Neural cell (in vitro differentiated cells): Measurements from ENCODE around the gene CD4. TPM values are rescaled to one million over a fixed set of nuclear protein-coding genes. Genes with fewer than 3 reads are reported as not detected.

Source experiments
- H2AFZ ChIP-seq: fragments of 200-600, 300-800 bp; sonication (generic), shearing (Covaris generic); 2 replicates; pipeline ENCODE4 v1.6.0; 2014; ENCODE audit warnings: low read depth, mild to moderate bottlenecking, antibody characterized with exemption, low read length, moderate library complexity
- H3F3A ChIP-seq: fragments of 200-600 bp; shearing (Covaris generic); 2 replicates; pipeline ENCODE4 v1.6.1; 2016; ENCODE audit warnings: mild to moderate bottlenecking, moderate library complexity, mixed read lengths, antibody characterized with exemption, low read length; ENCODE audit not compliant: insufficient read depth, poor library complexity, severe bottlenecking
- H3K27ac ChIP-seq: fragments of 200-600, 300-800 bp; sonication (generic), shearing (Covaris generic); 2 replicates; pipeline ENCODE4 v1.5.1; 2014; ENCODE audit warnings: mild to moderate bottlenecking, low read length, moderate library complexity
- H3K27me3 ChIP-seq: fragments of 300-800, 200-600 bp; sonication (generic), shearing (Covaris generic); 2 replicates; pipeline ENCODE4 v1.6.0; 2014; ENCODE audit warnings: mild to moderate bottlenecking, low read depth, low read length, moderate library complexity; ENCODE audit not compliant: insufficient read depth
- H3K36me3 ChIP-seq: fragments of 300-800, 200-600 bp; sonication (generic), shearing (Covaris generic); 2 replicates; pipeline ENCODE4 v1.5.1; 2014; ENCODE audit warnings: mild to moderate bottlenecking, antibody characterized with exemption, low read length, moderate library complexity; ENCODE audit not compliant: insufficient read depth
- H3K4me2 ChIP-seq: fragments of 300-800, 200-600 bp; sonication (generic), shearing (Covaris generic); 2 replicates; pipeline ENCODE4 v1.6.0; 2014; ENCODE audit warnings: mild to moderate bottlenecking, low read length
- H3K4me3 ChIP-seq: fragments of 300-800, 200-600 bp; sonication (generic), shearing (Covaris generic); 2 replicates; pipeline ENCODE4 v1.5.1; 2014; ENCODE audit warnings: mild to moderate bottlenecking, low read length, moderate library complexity
- H3K79me2 ChIP-seq: fragments of 200-600 bp; shearing (Covaris generic); replicated peaks from 2 replicates; pipeline ENCODE4 v1.6.0; 2014; ENCODE audit warnings: mild to moderate bottlenecking, low read length, moderate library complexity; ENCODE audit not compliant: insufficient read depth
- H3K9ac ChIP-seq: fragments of 300-800, 200-600 bp; sonication (generic), shearing (Covaris generic); 2 replicates; pipeline ENCODE4 v1.6.1; 2016; ENCODE audit warnings: mild to moderate bottlenecking, low read length, mixed read lengths
- H3K9me2 ChIP-seq: fragments of 200-600 bp; shearing (Covaris generic); 2 replicates; pipeline ENCODE4 v1.6.1; 2016; ENCODE audit warnings: mild to moderate bottlenecking, low read length, mixed read lengths; ENCODE audit not compliant: insufficient read depth
- H3K9me3 ChIP-seq: fragments of 200-600, 300-800 bp; sonication (generic), shearing (Covaris generic); 2 replicates; pipeline ENCODE4 v1.6.1; 2016; ENCODE audit warnings: mild to moderate bottlenecking, mixed run types, low read length, moderate library complexity, mixed read lengths
- H4K20me1 ChIP-seq: fragments of 200-600 bp; shearing (Covaris generic); 2 replicates; pipeline ENCODE4 v1.6.1; 2016; ENCODE audit warnings: mild to moderate bottlenecking, mixed run types; ENCODE audit not compliant: insufficient read depth
- EP300 ChIP-seq: fragments of 450-650 bp; conservative IDR thresholded peaks from 2 replicates; pipeline ENCODE4 v1.6.1; 2014; ENCODE audit warnings: antibody characterized with exemption, mild to moderate bottlenecking, moderate library complexity; ENCODE audit not compliant: poor library complexity, severe bottlenecking
- EZH2 ChIP-seq: fragments of 200-600, 300-800 bp; shearing (Covaris generic), sonication (generic); IDR thresholded peaks from 2 replicates; pipeline ENCODE4 v1.6.1; 2014; ENCODE audit warnings: antibody characterized with exemption, low read length, borderline replicate concordance, mild to moderate bottlenecking; ENCODE audit not compliant: insufficient read depth, poor library complexity, severe bottlenecking
- MXI1 ChIP-seq: fragments of 450-650 bp; conservative IDR thresholded peaks from 2 replicates; pipeline ENCODE4 v1.6.1; 2014; ENCODE audit warnings: antibody characterized with exemption, mild to moderate bottlenecking; ENCODE audit not compliant: poor library complexity, severe bottlenecking
- POLR2AphosphoS5 ChIP-seq: IDR thresholded peaks from 2 replicates; pipeline ENCODE4 v1.6.1; 2012
- RAD21 ChIP-seq: fragments of 450-650 bp; conservative IDR thresholded peaks from 2 replicates; pipeline ENCODE4 v1.6.1; 2014; ENCODE audit warnings: antibody characterized with exemption, mild to moderate bottlenecking, moderate library complexity
- SMC3 ChIP-seq: fragments of 450-650 bp; conservative IDR thresholded peaks from 2 replicates; pipeline ENCODE4 v1.6.1; 2014; ENCODE audit warnings: antibody characterized with exemption, mild to moderate bottlenecking, moderate library complexity; ENCODE audit not compliant: poor library complexity
- TAF1 ChIP-seq: IDR thresholded peaks from 2 replicates; pipeline ENCODE4 v1.6.1; 2012; ENCODE audit warnings: low read depth
- polyA plus RNA-seq: library from polyadenylated mRNA; depleted of rRNA; stranded (reverse); fragments of >200 nt; gene quantifications from 2 replicates; pipeline ENCODE4 v1.2.3, GENCODE V29; 2014
- TF ChIP-seq, protein P1 (sequence below): fragments of 450-650 bp; IDR thresholded peaks from 2 replicates; pipeline ENCODE4 v1.5.1; 2014; ENCODE audit warnings: antibody characterized with exemption, mild to moderate bottlenecking, moderate library complexity; ENCODE audit not compliant: poor library complexity, severe bottlenecking
- TF ChIP-seq, protein P2 (sequence below): IDR thresholded peaks from 2 replicates; pipeline ENCODE4 v1.6.1; 2012; ENCODE audit warnings: borderline replicate concordance

CD4 gene
- polyA plus RNA-seq, 1 donor from 2014 or later = not detected

DNA sequence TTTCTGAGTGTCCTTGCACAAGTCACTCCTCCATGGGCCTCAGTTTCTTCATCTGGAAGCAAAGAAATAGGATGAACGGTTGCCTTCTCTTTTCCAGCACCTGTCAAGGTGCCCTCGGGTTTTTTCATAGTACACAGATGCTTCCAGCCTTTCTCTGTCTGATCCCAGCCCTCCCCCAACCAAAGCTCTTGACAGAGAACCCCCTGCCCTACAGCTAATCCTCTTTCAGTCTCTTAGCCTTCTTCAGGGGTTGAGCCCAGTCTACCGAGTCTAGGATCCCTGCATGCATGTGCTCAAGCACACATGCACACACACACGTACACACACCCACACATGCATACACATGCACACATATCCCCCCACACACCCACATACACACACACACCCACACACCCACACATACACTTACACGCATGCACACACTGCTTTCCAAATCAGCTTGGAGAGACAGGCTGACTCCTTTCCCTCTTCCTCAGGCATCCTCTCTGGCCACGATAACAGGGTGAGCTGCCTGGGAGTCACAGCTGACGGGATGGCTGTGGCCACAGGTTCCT lies 57.1 kb downstream of the CD4 start:
- Histone ChIP-seq H3K27me3 (no peaks in the 10 kb centered on the region), H3K79me2 (peaks cover 8% of the 10 kb centered on the region), H4K20me1 (no peaks in the 10 kb centered on the region), H3K4me2 (no peak overlapping the region), H3K4me3 (no peak overlapping the region), H3K9ac (no peak overlapping the region), H3F3A (no peaks in the 10 kb centered on the region), H3K36me3 (no peaks in the 10 kb centered on the region), H3K9me3 (no peaks in the 10 kb centered on the region), H3K27ac (no peak overlapping the region), H2AFZ (no peak overlapping the region), H3K9me2 (no peaks in the 10 kb centered on the region)
- TF ChIP-seq RAD21 = no peak

DNA sequence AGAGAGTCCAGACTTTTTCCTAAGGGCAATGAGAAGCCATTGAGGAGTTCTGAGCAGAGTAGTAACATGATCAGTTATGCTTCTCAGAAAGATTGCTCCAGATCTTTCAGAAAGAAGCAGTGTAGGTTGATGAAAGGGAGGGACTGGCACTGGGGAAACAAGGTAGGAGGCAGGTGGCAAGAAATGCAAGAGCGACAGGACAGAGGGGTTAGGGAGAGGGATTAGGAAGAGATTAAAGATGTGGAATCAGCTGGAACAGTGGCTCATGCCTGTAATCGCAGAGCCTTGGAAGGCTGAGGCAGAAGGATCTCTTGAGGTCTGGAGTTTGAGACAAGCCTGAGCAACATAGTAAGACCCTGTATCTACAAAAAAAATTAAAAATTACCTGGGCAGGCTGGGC lies 58.3 kb downstream of the CD4 start:
- no peaks in the 10 kb centered on the region for H3K27me3 ChIP-seq
- H2AFZ ChIP-seq = no peak overlapping the region
- H3K4me2 ChIP-seq = no peak overlapping the region
- H3K4me3 ChIP-seq = no peak overlapping the region
- no peaks in the 10 kb centered on the region for H3F3A ChIP-seq
- H3K9ac ChIP-seq = no peak overlapping the region
- no peaks in the 10 kb centered on the region for H3K9me3 ChIP-seq
- H3K9me2 ChIP-seq = no peaks in the 10 kb centered on the region
- TF ChIP-seq SMC3 (no peak), TAF1 (no peak), POLR2AphosphoS5 (no peak), EZH2 (no peak), RAD21 (no peak), MXI1 (no peak), EP300 (no peak)
- TF ChIP-seq, protein P1, sequence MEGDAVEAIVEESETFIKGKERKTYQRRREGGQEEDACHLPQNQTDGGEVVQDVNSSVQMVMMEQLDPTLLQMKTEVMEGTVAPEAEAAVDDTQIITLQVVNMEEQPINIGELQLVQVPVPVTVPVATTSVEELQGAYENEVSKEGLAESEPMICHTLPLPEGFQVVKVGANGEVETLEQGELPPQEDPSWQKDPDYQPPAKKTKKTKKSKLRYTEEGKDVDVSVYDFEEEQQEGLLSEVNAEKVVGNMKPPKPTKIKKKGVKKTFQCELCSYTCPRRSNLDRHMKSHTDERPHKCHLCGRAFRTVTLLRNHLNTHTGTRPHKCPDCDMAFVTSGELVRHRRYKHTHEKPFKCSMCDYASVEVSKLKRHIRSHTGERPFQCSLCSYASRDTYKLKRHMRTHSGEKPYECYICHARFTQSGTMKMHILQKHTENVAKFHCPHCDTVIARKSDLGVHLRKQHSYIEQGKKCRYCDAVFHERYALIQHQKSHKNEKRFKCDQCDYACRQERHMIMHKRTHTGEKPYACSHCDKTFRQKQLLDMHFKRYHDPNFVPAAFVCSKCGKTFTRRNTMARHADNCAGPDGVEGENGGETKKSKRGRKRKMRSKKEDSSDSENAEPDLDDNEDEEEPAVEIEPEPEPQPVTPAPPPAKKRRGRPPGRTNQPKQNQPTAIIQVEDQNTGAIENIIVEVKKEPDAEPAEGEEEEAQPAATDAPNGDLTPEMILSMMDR = no peak
- TF ChIP-seq, protein P2, sequence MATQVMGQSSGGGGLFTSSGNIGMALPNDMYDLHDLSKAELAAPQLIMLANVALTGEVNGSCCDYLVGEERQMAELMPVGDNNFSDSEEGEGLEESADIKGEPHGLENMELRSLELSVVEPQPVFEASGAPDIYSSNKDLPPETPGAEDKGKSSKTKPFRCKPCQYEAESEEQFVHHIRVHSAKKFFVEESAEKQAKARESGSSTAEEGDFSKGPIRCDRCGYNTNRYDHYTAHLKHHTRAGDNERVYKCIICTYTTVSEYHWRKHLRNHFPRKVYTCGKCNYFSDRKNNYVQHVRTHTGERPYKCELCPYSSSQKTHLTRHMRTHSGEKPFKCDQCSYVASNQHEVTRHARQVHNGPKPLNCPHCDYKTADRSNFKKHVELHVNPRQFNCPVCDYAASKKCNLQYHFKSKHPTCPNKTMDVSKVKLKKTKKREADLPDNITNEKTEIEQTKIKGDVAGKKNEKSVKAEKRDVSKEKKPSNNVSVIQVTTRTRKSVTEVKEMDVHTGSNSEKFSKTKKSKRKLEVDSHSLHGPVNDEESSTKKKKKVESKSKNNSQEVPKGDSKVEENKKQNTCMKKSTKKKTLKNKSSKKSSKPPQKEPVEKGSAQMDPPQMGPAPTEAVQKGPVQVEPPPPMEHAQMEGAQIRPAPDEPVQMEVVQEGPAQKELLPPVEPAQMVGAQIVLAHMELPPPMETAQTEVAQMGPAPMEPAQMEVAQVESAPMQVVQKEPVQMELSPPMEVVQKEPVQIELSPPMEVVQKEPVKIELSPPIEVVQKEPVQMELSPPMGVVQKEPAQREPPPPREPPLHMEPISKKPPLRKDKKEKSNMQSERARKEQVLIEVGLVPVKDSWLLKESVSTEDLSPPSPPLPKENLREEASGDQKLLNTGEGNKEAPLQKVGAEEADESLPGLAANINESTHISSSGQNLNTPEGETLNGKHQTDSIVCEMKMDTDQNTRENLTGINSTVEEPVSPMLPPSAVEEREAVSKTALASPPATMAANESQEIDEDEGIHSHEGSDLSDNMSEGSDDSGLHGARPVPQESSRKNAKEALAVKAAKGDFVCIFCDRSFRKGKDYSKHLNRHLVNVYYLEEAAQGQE = no peak
- H3K27ac ChIP-seq = no peak overlapping the region
- no peaks in the 10 kb centered on the region for H3K36me3 ChIP-seq
- H3K79me2 ChIP-seq = peaks cover 8% of the 10 kb centered on the region
- H4K20me1 ChIP-seq = no peaks in the 10 kb centered on the region

DNA sequence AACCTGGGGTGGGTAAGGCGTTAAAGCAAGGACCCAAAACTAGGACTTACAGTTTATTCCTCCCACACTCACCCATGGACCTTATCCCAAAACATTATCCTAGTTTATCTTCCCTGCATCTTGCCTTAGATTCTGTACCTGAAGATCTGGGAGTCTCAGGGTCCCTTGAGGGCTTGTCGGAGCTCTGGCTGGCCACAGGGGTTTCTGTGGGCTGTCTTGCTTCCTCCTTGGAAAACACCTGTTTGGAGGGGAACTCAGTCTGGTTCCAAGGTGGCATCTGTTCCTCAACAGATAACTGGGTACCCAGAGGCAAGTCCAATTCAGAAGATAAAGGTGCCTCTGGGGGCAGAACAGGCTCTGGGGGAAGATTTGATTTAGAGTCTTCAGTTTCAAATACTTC lies 60.1 kb downstream of the CD4 start:
- no peak overlapping the region for H3K27ac ChIP-seq
- H4K20me1 ChIP-seq = no peaks in the 10 kb centered on the region
- H3K27me3 ChIP-seq = no peaks in the 10 kb centered on the region
- H3K4me2 ChIP-seq = no peak overlapping the region
- TF ChIP-seq, protein P1 = no peak
- H3K79me2 ChIP-seq = peaks cover 21% of the 10 kb centered on the region
- no peak overlapping the region for H3K4me3 ChIP-seq
- H3K9me2 ChIP-seq = no peaks in the 10 kb centered on the region
- no peak overlapping the region for H2AFZ ChIP-seq
- H3F3A ChIP-seq = peaks cover 5% of the 10 kb centered on the region
- H3K9ac ChIP-seq = no peak overlapping the region
- H3K36me3 ChIP-seq = no peaks in the 10 kb centered on the region
- no peaks in the 10 kb centered on the region for H3K9me3 ChIP-seq
